WTC11 (cell line): ENCODE data around the gene NEURL1.

Source experiments
- ATF1 ChIP-seq: sonication (generic); formaldehyde crosslinking; IDR thresholded peaks from 2 replicates; pipeline ENCODE4 v1.8.1; 2023; ENCODE audit warnings: mild to moderate bottlenecking, moderate library complexity, missing genetic modification reagents
- CREB1 ChIP-seq: sonication (generic); formaldehyde crosslinking; IDR thresholded peaks from 2 replicates; pipeline ENCODE4 v1.8.0; 2023; ENCODE audit warnings: mild to moderate bottlenecking, missing genetic modification reagents
- CTCF ChIP-seq: fragments of 200-600 bp; IDR thresholded peaks from 2 replicates; pipeline ENCODE4 v1.8.0; 2022; ENCODE audit warnings: antibody characterized with exemption
- E2F4 ChIP-seq: sonication (generic); formaldehyde crosslinking; IDR thresholded peaks from 2 replicates; pipeline ENCODE4 v1.8.1; 2022; ENCODE audit warnings: low read depth, mild to moderate bottlenecking, moderate library complexity, missing genetic modification reagents, borderline replicate concordance
- FOXJ3 ChIP-seq: sonication (generic); formaldehyde crosslinking; IDR thresholded peaks from 2 replicates; pipeline ENCODE4 v1.9.0; 2021; ENCODE audit warnings: missing genetic modification reagents, mild to moderate bottlenecking, borderline replicate concordance
- JUN ChIP-seq: sonication (generic); formaldehyde crosslinking; IDR thresholded peaks from 2 replicates; pipeline ENCODE4 v1.8.0; 2023; ENCODE audit warnings: mild to moderate bottlenecking, missing genetic modification reagents
- KAT7 ChIP-seq: sonication (generic); formaldehyde crosslinking; IDR thresholded peaks from 2 replicates; pipeline ENCODE4 v1.8.1; 2023; ENCODE audit warnings: missing genetic modification reagents, mild to moderate bottlenecking, borderline replicate concordance
- MLX ChIP-seq: sonication (generic); formaldehyde crosslinking; IDR thresholded peaks from 2 replicates; pipeline ENCODE4 v1.8.1; 2023; ENCODE audit warnings: mild to moderate bottlenecking, missing genetic modification reagents, moderate library complexity
- NFYB ChIP-seq: sonication (generic); formaldehyde crosslinking; conservative IDR thresholded peaks from 2 replicates; pipeline ENCODE4 v1.8.0; 2022; ENCODE audit warnings: low read depth, missing genetic modification reagents
- OVOL2 ChIP-seq: fragments of 250-450 bp; sonication (Bioruptor Pico); IDR thresholded peaks from 2 replicates; pipeline ENCODE4 v1.9.0; 2021; ENCODE audit warnings: mild to moderate bottlenecking, borderline replicate concordance
- PRRX2 ChIP-seq: fragments of 250-450 bp; sonication (Bioruptor Pico); IDR thresholded peaks from 2 replicates; pipeline ENCODE4 v1.8.0; 2021; ENCODE audit warnings: mild to moderate bottlenecking
- SP1 ChIP-seq: sonication (generic); formaldehyde crosslinking; conservative IDR thresholded peaks from 2 replicates; pipeline ENCODE4 v1.8.1; 2022; ENCODE audit warnings: missing genetic modification reagents
- ZSCAN18 ChIP-seq: fragments of 250-450 bp; sonication (Bioruptor Pico); IDR thresholded peaks from 2 replicates; pipeline ENCODE4 v2.1.2; 2022; ENCODE audit warnings: mild to moderate bottlenecking, moderate library complexity

- no peak for TF ChIP-seq ZSCAN18 (CRISPR knock-in tag)
- no peak for TF ChIP-seq CTCF
- no peak for TF ChIP-seq JUN
- no peak for TF ChIP-seq MLX (CRISPR knock-in tag)
- no peak for TF ChIP-seq OVOL2 (CRISPR knock-in tag)
- no peak for TF ChIP-seq KAT7
- TF ChIP-seq PRRX2 = no peak
- no peak for TF ChIP-seq NFYB (CRISPR knock-in tag)
- TF ChIP-seq FOXJ3 (CRISPR knock-in tag) = no peak
- TF ChIP-seq ATF1 (CRISPR knock-in tag) = no peak
- TF ChIP-seq CREB1 (CRISPR knock-in tag) = no peak
- TF ChIP-seq SP1 (CRISPR knock-in tag) = no peak
- no peak for TF ChIP-seq E2F4 (CRISPR knock-in tag)
These were observed 40.3 kb downstream of the NEURL1 start for GRCh38 chr10:103533827-103534226.
